ENCODE data around the gene CFAP300. TPM values are rescaled to one million over a fixed set of nuclear protein-coding genes. Genes with fewer than 3 reads are reported as not detected.

Gene CFAP300
- total and polyA plus RNA-seq, 2 donors from 2014 or later, result 4.3 to 8.2 TPM

DNA sequence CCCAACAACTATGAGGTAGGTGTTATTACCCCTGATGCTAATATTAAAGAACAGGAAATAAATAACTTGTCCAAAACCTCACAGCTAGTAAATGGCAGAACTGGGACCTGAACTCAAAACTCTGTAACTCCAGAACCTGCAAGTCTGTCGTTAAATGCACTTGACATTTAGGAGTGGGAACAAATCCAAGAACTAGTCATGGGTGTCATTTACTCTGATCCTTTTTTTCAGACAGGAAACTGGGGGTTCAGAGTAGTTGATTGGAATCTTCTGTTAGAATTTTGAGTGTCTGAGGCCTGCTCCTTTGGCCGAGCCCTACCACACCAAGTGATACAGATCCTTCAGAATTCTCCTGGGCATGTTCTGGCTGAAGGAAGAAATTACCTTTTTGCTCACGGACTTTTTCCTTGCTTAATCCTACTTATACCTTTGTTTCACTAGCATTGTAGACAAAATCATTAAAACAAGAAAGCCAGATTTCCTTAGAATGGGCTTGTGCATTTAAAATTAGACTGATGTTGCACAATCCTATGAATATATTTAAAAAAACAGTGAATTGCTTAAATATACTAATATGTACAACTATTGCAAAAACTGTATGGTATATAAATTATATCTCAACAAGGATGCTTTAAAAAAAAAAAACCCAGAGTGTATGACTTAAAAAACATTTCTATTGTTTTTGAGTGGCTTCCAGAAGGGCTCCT is 61.6 kb downstream of the CFAP300 start:
- DNase-seq (peak in 1 of 5 donors; percentile 60), FAIRE-seq (no peak)
- H3K27ac ChIP-seq (ENCODE audit: low read depth in 2 of 2, low read length in 2 of 2), result peak overlapping the region in 1 of 2 donors; percentile 97
- no peaks in the 10 kb centered on the region for H3K9me3 ChIP-seq (ENCODE audit: control insufficient read depth in 2 of 3, insufficient read depth in 1 of 3, low read length in 3 of 3)
- intact Hi-C loops (cut with DNase I), result no loop called here
- H3K4me1 ChIP-seq (ENCODE audit: control insufficient read depth in 2 of 3, insufficient read depth in 2 of 3, low read depth in 1 of 3, low read length in 3 of 3), result peaks cover 0 to 5% (median 0%) of the 10 kb centered on the region in 3 donors
- peak overlapping the region in 2 of 3 donors; percentile 62 to 66 for H3K4me3 ChIP-seq (ENCODE audit: low read length in 3 of 3)
- no peaks in the 10 kb centered on the region for H3K36me3 ChIP-seq (ENCODE audit: control insufficient read depth in 2 of 3, insufficient read depth in 3 of 3, low read length in 3 of 3)
- no peaks in the 10 kb centered on the region for H3K27me3 ChIP-seq (ENCODE audit: control insufficient read depth, insufficient read depth, low read length)
- no peak overlapping the region for H3K9ac ChIP-seq (ENCODE audit: low read length in 3 of 3)
- TF ChIP-seq, protein P1, sequence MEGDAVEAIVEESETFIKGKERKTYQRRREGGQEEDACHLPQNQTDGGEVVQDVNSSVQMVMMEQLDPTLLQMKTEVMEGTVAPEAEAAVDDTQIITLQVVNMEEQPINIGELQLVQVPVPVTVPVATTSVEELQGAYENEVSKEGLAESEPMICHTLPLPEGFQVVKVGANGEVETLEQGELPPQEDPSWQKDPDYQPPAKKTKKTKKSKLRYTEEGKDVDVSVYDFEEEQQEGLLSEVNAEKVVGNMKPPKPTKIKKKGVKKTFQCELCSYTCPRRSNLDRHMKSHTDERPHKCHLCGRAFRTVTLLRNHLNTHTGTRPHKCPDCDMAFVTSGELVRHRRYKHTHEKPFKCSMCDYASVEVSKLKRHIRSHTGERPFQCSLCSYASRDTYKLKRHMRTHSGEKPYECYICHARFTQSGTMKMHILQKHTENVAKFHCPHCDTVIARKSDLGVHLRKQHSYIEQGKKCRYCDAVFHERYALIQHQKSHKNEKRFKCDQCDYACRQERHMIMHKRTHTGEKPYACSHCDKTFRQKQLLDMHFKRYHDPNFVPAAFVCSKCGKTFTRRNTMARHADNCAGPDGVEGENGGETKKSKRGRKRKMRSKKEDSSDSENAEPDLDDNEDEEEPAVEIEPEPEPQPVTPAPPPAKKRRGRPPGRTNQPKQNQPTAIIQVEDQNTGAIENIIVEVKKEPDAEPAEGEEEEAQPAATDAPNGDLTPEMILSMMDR (IDR thresholded peaks at IDR 0.05; ENCODE audit: borderline replicate concordance, extremely low read depth, insufficient read depth), result no peak

DNA sequence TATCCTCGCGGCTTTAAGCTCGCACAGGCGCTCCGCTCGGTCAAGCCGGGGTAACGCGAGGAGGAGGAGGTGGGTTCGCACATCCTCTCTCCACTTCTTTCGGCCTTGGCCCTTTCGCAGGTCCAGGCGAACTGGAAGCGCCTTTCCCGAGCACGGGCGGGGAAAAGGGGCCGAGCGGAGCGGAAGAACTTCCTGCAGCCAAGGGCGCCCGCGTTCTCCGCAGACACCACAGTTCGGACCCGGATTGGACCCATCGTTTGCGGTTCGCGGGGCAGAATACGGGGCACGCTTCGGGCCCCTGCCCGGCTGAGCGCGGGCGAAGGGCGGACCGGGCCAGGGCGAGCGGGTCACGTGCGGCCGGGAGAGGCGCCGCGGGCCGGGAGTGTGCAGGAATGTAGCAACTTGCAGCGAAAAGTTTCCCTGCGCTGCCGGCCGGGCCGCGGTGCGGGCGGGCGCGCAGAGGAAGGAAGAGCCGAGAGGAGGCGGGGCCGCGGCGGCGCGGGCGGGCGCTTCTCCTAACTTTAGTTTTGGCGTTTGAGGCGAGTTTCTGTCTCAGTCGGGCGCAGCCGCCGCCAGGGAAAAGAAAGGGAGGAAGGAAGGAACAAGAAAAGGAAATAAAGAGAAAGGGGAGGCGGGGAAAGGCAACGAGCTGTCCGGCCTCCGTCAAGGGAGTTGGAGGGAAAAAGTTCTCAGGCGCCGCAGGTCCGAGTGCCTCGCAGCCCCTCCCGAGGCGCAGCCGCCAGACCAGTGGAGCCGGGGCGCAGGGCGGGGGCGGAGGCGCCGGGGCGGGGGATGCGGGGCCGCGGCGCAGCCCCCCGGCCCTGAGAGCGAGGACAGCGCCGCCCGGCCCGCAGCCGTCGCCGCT is 62.9 kb downstream of the CFAP300 start, which contains the start of gene YAP1:
Gene YAP1 (plus strand): TSS at position 552 of the 865 bp plus-strand sequence. CDS start 402 bp downstream, outside the sequence.
- Histone ChIP-seq H3K9me3 (ENCODE audit: control insufficient read depth in 2 of 3, insufficient read depth in 1 of 3, low read length in 3 of 3) (no peaks in the 10 kb centered on the region), H3K9ac (ENCODE audit: low read length in 3 of 3) (peak within 1 kb of the TSS; percentile 70 to 82 (median 78)), H3K27ac (ENCODE audit: low read depth in 2 of 2, low read length in 2 of 2) (peak within 1 kb of the TSS; percentile 97 to 98), H3K27me3 (ENCODE audit: control insufficient read depth, insufficient read depth, low read length) (no peaks in the 10 kb centered on the region), H3K36me3 (ENCODE audit: control insufficient read depth in 2 of 3, insufficient read depth in 3 of 3, low read length in 3 of 3) (no peaks in the 10 kb centered on the region), H3K4me3 (ENCODE audit: low read length in 3 of 3) (peak within 1 kb of the TSS; percentile 63 to 74 (median 66)), H3K4me1 (ENCODE audit: control insufficient read depth in 2 of 3, insufficient read depth in 2 of 3, low read depth in 1 of 3, low read length in 3 of 3) (peaks cover under 1 to 8% (median 2%) of the 10 kb centered on the region in 3 donors)
- FAIRE-seq, result no peak
- TF ChIP-seq, protein P1 (IDR thresholded peaks at IDR 0.05; ENCODE audit: borderline replicate concordance, extremely low read depth, insufficient read depth), result no peak
- intact Hi-C loops (cut with DNase I), result no loop called here
- peak; percentile 94 to 98 (median 96) for DNase-seq

DNA sequence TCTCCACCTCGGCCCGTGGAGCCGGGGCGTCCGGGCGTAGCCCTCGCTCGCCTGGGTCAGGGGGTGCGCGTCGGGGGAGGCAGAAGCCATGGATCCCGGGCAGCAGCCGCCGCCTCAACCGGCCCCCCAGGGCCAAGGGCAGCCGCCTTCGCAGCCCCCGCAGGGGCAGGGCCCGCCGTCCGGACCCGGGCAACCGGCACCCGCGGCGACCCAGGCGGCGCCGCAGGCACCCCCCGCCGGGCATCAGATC is 63.4 kb downstream of the CFAP300 start:
- TF ChIP-seq, protein P1 (IDR thresholded peaks at IDR 0.05; ENCODE audit: borderline replicate concordance, extremely low read depth, insufficient read depth), result no peak
- peak overlapping the region; percentile 97 to 98 for H3K27ac ChIP-seq (ENCODE audit: low read depth in 2 of 2, low read length in 2 of 2)
- no peaks in the 10 kb centered on the region for H3K27me3 ChIP-seq (ENCODE audit: control insufficient read depth, insufficient read depth, low read length)
- H3K9ac ChIP-seq (ENCODE audit: low read length in 3 of 3), result peak overlapping the region in 2 of 3 donors; percentile 74 to 82
- intact Hi-C loops (cut with DNase I), result no loop called here
- DNase-seq (peak in 1 of 5 donors; percentile 82), FAIRE-seq (no peak)
- peak overlapping the region; percentile 63 to 74 (median 66) for H3K4me3 ChIP-seq (ENCODE audit: low read length in 3 of 3)
- no peaks in the 10 kb centered on the region for H3K9me3 ChIP-seq (ENCODE audit: control insufficient read depth in 2 of 3, insufficient read depth in 1 of 3, low read length in 3 of 3)
- no peaks in the 10 kb centered on the region for H3K36me3 ChIP-seq (ENCODE audit: control insufficient read depth in 2 of 3, insufficient read depth in 3 of 3, low read length in 3 of 3)
- peaks cover 2 to 11% (median 4%) of the 10 kb centered on the region in 3 donors for H3K4me1 ChIP-seq (ENCODE audit: control insufficient read depth in 2 of 3, insufficient read depth in 2 of 3, low read depth in 1 of 3, low read length in 3 of 3)

Data from kidney (tissue), 14 donors.